Stimulated activated naive CD4-positive, alpha-beta T cell (primary cell): ENCODE data around the gene FAM170B.

Experiments
- DNase-seq, 6 experiments: peaks; one replicate each; lab custom pipeline; 2025; lab: John Stamatoyannopoulos, UW

FAM170B gene

DNA sequence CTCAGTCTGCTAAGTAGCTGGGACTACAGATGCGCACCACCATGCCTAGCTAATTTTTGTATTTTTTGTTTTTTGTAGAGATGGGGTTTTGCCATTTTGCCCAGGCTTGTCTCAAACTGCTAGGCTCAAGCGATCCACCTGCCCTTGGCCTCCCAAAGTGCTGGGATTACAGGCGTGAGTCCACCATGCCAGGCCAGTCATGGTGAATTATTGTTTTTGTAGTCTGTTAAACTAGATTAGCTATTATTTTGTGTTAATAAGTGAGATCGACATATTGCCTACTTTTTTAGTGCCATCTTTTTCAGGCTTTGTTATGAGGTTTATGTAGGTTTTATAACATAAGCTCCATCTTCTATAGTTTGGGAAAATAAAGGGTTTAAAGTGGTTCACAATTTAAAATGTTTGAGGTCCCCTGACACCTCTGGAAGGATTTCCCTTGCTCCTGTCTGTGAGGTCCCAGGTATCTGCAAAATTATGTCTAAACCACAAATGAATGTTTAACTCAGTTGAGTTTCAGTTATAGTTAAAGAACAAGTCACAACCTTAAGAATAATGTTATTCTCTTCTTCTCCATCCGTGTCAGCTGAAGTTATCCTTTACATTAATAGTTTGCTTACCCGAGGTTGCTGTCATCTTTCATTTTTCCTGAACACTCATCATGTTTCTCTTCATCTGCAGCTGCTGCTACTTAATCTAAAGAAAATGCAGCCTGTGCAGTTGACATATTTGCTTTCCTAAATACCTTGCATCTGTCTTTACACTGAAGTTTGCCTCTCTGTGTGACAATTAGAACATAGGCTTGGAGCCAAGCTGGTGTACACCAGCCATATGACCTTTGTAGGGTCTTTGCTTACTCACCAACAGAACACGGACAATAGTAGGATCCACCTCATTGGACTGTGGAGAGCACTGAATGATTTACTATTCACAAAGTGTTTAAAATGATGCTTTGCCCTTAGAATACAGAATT is 9.6 kb downstream of the FAM170B start:
- DNase-seq, result no peak

DNA sequence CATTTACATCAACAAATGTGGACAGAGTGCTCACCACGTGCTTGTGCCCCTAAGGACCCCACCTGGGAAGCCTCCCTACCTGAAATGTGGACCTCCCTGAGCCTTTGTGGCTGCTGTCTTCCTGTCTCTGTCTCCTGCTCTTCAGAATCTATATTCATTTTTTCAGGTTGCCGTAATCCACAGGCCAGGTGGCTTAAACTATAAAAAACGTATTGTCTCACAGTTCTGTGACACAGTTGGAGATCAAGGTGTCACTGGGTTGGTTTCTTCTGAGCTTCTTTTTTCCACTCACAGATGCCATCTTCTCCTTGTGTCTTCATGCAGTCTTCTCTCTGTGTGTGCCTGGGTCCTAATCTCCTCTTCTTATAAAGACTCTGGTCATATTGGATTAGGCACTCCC is 12.9 kb downstream of the FAM170B start:
- DNase-seq, result no peak

DNA sequence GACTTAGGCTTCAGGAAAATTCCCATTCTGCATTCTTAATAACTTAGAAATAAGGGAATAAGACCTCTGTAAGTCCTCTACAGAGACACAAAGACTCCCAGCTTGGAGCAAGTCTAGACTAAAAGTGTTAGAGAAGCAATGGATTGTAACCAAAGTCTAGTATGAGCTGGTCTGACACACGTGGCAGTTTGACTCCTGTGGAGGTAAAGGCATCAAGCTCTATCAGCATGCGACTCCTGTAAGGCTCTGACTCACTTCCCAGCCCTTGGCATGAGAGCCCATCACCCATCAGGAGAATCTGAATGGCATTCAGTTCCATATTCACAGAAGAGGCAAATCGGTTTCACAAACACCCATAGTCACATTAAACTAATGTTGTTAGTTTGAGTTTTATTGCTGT is 14.1 kb downstream of the FAM170B start:
- DNase-seq, result no peak

DNA sequence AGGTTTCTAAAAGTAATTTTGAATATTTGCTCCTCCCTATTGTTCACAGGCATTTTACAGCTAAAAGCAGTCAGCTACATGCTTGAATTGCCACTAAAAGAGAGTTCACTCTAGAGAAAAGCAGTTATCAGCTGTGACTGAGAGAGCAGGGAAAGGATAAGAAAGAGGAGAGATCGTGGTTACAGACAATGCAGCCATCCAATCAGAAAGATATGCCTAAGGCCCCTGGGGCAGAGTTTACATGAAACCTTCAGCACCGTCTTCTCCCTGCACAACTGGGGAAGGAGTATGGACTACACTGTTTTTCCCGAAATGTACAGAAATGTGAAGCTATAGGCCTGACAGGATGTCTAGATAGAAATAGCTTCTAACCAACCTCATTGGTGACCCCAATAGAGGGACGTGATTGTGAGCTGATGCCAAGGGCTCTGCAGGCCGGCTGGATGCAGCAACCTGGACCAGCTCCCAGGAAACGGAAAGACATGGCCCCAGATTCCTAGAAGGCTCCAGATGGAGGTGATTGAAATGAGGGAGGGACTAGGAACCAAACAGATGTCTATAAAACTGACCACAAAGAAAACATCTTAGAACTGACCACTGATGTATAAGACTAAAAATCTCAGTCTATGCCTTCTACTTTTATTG is 15.3 kb downstream of the FAM170B start:
- DNase-seq, result no peak

DNA sequence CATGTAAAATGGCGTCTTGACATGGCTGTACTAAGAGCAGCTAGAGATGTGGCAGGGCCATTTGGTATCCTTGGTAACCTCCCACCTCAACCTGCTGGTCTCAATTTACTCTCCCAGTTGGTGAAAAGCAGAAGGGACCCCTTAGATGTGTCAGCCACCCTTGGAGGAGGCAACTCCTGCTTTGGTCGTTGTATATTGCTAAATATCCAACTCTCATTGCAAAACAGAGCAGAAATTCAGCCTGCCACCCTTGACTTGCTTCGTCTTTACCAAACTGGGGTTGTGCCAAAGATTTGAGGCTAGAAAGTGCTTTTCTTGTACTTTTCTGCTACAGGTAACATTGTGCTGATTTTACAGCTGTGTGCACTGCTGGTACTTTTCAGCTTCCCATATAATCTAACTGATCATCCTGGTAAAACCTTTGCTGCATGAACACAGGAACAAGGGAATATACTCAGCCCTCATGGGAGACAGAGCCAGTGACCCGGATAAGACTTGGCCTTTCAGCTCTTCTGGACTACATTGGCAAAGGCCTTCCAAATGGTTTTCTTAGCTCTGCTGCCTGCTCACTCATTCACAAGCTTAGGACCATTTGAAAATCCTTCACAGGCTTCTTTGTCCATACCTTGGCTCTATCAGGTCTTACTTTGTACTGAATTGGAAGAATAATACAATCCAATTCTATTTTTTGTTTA is 16.3 kb downstream of the FAM170B start:
- DNase-seq, result no peak

DNA sequence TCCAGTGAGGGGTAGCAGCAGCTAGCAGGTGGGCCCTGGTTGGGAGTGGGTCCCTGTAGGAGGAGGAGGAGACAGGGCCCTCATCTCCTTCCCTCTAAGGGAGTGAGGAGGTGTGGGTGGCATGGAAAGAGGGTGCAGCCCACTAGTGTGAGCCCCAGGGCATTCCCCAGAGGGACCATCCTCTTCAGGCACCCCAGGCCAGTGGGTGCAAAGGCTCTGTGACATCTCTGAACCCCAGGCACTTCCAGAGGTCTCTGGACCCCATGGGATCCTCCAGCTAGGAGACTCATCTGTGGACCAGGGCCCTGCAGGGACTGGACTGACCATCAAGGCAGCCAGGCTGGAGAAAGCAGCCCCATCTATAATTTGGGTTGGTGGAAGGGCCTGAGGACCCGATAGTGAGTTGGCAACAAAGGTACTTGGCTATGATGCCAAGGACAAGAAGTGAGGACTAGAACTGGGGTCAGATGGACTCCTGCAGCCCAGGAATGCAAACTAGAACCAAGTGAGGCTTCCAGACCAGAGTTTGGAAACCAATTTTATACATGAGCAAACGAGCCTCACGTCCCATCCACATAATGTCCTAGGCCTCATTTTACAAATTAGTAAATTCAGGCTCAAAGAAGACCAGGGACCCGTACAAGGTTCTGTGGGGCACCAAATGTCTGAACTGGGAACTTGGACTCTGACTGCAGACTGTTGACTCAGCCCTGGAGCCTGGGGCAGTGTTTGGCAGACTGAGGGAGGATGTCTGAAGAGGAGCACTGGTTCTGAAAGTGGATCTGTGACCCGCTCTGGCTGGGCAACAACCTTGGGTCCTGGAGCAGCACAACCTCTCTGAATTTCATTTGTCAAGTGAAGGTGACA is 17.1 kb downstream of the FAM170B start:
- no peak for DNase-seq

DNA sequence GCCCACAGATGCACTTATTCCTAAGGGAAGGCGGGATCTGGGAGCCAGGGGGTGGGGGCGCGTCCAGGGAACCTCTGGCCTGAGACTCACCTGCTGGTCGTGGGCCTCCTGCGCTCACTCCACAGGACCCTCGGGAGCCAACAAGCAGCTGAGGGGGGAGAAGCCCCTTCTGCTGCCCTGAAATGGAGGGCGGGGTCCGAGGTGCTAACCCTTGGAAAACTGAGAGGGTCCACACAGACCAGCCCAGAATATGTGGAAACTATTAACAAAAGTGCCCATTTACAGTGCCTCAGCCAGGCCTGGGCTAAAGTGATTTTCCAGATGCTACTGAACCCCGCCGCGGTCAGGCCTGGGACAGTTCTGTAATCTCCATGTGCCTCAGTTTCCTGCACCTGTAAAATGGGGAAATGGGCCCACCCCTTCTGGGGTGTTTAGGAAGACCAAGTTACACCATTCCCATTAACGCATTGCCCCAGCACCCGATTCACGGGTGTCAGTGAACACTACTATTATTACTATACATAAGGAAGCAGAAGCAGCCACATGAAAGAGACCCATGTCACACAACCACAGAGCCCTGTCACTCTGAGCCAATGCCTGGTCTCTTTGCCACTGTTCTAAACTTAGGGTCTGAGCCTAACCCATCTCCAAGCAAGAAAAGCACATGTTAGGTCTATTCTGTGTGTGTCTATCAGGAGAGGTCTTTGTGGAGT is 17.9 kb downstream of the FAM170B start:
- DNase-seq, result no peak

DNA sequence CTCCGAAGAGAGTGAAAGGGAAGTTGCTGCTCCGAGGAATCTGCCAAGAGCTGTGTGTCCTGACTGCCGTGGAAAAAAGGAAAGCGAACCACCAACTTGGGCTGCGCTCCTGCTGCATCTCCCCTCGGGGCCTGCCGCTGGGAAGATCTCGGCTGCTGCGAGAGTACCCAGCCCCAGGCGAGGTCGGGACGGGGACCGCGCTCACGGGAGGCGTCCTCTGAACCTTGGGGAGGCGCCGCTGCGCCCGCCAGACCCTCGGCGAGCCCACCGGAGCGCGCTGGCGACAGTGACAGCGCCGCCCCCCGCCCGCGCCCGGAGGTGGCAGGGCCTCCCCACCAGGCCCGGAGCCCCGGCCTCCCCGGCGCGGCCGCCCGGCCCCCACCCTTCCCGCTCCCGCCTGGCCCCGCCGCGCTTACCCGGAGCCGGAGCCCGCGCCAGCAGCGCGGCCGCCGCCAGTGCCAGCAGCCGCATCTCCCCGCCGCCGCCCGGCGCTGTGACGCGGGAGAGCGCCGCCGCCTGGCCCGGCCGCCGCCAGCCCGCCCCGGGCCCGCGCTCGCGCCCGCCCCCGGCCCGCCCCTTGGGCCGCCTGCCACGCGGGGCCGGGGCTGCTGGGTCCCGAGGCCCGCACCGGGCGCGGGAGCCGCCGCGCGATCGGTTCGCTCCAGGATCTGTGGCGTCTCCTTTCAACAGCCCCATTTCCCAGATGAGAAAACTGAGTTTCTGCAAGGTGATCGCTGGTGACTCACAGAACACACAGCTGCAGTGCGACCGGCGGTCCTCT is 18.6 kb downstream of the FAM170B start, which contains the start of gene VSTM4:
VSTM4 (minus strand) TSS at position 508 of the 781 bp plus-strand sequence; CDS start at position 471, 37 bp downstream.
- DNase-seq, result no peak

DNA sequence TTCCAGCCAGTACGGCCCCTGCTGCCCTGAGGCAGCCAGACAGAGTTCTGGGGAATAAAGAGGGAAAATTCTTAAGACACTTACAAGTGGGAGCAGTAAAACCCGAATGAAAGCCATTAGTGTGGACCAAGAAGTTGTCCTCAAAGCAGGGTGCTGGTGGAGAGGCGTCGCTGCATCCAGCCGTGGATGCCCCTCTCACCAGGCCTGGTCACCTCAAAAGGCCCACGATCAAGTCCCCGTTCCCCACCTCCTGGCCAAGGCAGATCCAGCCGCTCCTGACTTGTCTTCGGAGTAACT is 19.2 kb downstream of the FAM170B start:
- no peak for DNase-seq

DNA sequence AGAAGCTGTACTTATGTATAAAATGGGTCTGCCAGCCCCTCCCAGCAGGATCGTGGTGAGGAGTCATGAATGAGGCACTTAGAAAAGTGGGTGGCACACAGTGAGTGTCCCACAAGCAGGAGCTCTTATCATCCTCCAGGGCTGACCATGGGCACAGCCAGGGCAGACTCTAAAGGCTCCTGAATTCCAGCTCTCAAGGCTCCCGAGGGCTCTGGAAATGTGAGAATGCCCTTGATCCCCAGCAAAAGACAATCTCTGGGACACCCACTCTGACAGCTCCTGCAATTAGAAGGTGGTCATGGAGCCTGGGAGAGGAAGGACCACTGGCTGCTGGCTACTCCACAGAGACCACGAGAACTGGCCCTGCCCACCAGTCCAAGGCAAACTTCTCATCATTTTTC is 20.1 kb downstream of the FAM170B start:
- DNase-seq, result no peak

DNA sequence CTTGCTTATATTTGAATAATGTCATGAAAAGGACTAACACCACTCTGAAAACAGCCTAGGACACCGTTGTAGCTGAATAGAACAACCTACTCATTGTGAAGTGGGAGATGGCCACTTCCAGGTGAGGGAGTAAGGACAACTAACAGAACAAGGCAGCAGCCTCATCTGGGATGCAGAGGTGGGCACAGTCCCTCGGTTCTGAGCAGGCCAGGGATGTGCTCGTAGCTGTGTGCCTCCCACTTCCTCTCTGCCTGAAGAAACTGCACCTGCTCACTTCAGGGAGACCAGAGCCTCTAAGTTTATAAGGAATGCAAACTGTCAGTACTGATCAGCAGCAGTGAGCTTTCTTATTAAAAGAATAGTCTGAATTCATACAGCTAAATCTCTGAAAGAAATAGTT is 21.0 kb downstream of the FAM170B start:
- DNase-seq, result no peak

DNA sequence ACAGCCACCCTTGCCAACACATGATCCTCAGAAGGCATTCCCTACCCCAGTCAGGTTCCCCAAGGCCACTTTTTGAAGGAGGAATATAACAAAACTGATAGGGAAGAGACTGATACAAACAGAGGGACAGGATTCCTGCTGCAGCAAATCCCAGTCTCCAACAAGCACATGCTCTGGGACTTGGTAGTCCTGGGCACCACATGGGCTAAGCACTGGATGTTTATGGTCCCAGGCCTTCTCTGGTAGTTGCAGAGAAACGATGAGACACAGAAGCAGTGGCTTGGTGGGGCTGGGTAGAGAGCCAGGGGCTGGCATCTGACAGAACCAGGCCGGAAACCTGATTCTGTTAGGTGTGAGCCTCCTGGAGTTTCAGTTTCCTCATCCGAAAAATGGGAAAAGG is 21.7 kb downstream of the FAM170B start:
- DNase-seq, result no peak

DNA sequence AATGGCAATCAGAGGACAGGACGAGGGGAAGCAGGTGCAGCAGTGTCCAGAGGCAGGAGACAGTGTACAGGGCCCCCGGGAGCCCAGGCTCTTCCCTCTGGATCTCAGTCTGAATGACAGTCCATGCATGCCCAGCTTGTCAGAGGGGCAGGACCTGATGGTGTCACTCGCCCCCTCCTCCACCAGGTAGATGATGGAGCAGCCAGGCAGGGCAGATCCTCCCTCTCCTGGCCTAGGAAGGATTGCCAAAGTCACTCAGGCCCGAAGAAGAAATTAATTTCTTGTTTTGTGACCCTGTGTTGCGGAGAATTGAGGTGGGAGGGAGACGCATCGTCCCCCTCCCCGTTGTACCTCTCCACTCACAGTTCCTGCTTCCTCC is 22.5 kb downstream of the FAM170B start:
- no peak for DNase-seq

DNA sequence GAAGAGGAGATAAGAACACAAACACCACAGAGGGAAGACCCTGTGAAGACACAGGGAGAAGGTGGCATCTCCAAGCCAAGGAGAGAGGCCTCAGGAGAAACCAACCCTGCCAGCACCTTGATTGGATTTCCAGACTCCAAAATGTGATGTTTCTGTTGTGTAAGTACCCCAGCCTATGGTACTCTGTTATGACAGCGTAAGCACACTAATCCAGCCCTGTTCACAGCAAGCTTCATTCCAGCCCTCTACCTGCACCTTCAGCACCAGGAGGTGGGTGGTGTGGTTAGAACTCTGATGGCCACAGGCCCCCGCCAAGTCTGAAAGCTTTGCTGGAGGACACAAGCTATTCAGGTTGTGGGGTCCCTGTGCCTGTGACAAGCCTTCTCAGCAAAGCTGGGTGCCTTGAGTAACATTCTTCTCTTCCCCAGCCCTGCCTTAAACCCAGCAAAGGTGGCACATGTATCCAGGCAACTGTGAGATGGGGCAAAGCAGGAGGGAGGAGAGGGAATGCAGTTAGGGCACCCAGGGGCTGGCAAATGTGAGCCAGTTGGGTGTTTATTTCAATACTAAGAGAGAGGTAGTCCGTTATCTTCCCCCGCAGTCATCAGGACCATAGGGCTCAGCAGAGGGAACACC is 23.0 kb downstream of the FAM170B start:
- no peak for DNase-seq

DNA sequence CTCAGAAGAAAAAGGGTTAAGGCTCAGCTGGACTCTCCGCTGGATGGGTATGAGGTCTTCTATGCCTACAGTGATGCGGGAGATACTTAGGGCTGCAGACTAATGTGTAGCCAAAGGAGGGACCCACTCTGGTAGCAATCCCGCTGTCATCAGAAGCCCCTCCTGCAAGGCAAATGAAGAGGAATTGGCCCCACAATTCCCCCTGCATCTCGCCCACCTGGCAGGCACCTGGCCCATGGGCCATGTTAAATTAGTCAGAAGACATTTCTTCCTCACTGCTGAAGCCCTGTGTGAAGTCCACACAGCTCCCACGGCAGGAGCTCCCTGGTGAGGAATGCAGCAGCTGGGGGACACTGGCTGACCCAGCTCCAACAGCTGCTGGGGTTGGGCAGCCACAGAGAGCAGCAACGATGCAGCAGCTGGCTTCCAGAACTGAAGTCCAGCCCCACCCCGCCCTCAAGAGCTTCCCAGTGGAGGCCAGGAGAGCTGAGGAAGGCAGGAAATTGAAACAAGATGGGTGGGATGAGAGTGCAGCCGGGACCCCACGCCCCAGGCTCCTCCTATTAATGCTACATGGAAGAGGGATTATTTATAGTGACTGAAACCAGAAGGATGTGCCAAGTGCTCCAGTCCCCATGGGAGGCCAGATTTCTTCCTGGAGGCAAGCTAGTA is 24.0 kb downstream of the FAM170B start:
- no peak for DNase-seq

DNA sequence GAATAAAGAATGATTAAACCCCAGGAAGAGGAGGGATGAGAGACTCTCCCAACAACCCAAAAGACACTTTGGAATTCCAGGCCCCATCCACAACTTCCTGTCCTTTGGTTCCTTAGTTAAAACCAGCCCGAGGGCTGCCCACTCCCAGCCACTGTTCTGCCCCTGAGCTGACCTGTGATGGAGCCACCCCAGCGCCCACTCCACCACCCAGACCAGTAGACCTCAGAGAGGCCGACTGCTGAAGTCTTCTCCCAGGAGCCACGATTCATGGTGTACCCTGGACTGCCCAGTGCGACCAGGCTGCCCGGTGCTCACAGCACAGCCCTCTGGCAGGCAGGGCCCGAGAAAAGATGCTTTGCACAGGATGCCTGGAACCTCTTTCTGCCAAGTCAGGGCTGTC is 25.2 kb downstream of the FAM170B start:
- DNase-seq, result no peak

DNA sequence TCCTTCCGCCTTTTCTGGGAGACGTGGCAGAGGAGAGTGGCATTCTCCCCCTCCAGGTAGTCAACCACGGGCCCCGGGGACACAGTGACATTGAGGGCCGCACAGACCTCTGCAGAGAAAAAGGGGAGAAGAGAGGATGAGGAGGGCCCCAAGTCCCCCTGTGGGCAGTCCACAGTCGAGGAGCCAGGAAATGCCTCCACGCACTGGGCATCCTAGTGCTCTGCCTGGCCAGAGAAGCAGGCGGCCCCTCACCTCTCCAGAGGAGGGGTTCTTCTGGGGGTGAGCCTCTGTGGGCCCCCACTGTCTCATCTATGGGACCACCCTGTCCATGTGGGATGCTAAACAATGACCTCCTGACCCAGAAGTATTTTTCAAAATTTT is 25.9 kb downstream of the FAM170B start:
- DNase-seq, result no peak

DNA sequence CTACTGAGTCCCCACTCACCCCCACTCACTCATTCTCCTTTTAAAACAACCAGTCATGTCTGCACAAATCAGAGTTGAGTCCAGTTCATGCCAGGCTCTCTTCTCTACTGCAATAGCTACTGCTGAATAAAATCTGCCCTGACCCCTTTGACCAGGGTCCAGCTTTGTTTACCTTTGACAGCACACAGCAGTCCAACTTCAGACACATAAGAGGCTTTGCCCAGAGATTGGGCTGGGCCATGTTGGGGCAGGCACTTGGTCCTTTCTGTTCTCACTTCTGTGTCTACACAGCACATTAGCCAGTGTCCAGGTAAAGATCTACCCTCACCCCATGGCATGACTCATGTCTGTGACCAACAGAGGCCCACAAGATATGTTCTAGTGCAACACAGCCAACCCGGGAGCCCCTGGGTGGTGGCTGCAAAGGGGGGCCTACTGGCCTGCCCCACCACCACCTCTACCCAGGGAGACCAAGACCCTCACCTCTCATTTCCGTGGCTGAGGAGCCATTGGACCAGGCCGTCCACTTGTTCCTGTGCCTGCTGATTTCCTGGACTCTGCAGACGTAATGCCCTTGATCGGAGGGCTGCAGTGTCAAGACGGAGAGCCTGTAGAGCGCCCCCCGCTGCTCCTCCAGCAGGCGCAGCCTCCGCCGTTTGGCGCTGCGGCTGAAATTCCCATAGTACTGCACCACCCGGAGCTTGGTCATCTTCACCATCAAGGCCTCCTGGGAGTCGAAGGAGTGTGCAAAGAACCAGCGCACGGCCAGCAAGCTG is 26.5 kb downstream of the FAM170B start:
- DNase-seq, result no peak

DNA sequence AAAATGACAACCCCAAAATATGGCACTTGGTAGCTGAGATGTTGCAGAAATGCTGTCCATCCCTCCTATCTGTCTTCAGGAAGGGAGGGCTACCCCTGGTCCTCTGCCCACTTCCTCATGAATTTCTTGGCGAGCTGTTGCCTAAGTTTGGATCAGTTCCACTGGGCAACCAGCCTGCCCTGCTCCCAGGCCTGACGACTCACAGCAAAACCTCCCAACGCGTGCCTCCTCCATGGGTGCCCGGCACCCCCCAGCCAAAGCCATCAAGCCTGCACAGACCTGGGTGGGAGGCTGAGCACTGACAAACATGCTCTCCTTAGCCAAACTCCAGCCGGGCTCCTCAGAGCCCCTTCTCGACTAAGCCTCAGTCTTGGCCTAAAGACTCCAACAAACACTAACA is 27.4 kb downstream of the FAM170B start:
- DNase-seq, result no peak
